IPS DF 19.7 (cell line): ENCODE results near the gene KLHL36.
"Not testable (repeated sequence)": the region's sequence is repeated elsewhere in the genome, so short reads cannot be mapped to it uniquely, and the experiment has no call there.

Experiments used
- DNase-seq: peaks from one replicate; pipeline ENCODE4 v3.0.0-alpha.2; 2013; ENCODE audit warnings: low read depth, low spot score

Gene KLHL36

GRCh38 chr16:84693869-84694268 lies 45.6 kb downstream of the KLHL36 start:
- not testable (repeated sequence) for DNase-seq

GRCh38 chr16:84694980-84695379 lies 46.7 kb downstream of the KLHL36 start:
- no peak for DNase-seq

DNA sequence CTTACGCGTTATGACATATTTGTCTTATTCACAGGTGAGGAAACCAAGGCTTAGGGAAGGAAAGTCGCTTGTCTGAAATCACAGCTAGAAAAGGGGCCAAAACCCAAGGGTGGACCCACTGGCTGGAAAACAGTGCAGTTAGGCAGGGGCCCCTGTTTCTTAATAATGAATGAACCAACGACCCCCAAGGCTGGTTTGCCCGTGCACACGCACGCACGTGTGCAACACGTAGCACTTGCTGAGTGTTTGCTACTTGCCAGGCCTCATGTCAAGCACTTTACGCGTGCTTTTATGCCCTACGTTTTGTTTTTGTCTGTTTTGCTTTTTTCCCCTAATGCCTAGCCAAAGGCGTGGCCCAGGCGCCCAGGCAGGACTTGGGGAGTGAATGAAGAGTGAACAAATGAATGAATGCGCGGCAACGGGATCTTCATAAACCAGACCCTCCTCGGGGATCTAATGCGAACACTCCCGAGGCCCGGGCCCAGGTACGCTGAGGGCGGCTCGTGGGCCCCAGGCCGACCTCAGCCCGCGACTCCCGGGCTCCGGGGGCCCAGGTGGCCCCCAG lies 50.9 kb downstream of the KLHL36 start:
- DNase-seq = no peak

- peak; percentile 47 for DNase-seq
These were observed 51.6 kb downstream of the KLHL36 start, which contains the start of gene USP10 for GRCh38 chr16:84699712-84700445. Gene USP10, plus strand, starts transcription at chr16:84700000. Its CDS starts 91 bp downstream, at chr16:84700091.

- no peak for DNase-seq
These were observed 52.4 kb downstream of the KLHL36 start for GRCh38 chr16:84700446-84701300.

DNA sequence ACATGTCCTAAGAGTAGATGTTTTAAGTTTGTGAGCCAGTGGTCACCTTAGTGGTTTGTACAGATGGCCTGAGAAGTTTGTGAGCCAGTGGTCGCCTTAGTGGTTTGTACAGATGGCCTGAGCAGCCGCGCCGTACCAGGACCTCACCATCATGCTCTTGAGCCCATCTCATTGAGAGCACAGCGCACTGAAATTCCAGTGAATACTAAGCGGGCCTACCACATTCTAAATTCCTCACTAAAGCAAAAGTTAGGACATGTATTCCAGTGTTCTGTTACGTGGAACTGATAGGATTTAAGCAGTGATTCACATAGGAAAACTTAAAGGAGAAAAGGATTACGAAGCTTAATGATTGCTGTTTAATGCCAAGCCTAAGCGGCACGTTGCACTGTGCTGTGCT lies 55.4 kb downstream of the KLHL36 start:
- DNase-seq = no peak

DNA sequence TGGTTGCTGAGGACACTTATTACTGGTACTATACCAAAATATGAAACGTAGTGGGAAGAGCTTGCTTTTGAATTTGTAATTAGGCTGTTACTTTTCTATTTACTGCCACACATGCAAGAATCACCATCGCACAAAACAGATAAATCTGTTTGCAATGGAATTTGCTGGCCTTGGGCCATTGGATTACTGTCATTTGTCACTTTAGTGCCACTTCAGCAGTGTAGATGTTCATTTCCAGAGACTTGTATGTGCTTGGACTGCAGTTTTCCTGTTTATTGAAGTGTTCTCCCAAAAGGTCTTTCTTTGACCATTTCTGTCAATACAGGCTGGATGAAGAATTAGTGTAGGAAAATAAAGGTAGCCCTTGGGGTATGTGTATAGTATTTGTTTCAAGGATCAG lies 55.9 kb downstream of the KLHL36 start:
- DNase-seq = no peak

- DNase-seq = no peak
These were observed 58.5 kb downstream of the KLHL36 start for GRCh38 chr16:84706856-84707255.

- DNase-seq = no peak
These were observed 61.3 kb downstream of the KLHL36 start for GRCh38 chr16:84709609-84710008.

- no peak for DNase-seq
These were observed 62.4 kb downstream of the KLHL36 start for GRCh38 chr16:84710686-84711085.
